IPS-NIHi7 (cell line): Measurements from ENCODE around the gene SEC24C.
"Not testable (repeated sequence)": the region's sequence is repeated elsewhere in the genome, so short reads cannot be mapped to it uniquely, and the experiment has no call there.

ENCODE experiments used
- DNase-seq: peaks from one replicate; pipeline ENCODE4 v3.0.0; 2012; ENCODE audit warnings: mixed read lengths; ENCODE audit errors: extremely low spot score

SEC24C gene

DNA sequence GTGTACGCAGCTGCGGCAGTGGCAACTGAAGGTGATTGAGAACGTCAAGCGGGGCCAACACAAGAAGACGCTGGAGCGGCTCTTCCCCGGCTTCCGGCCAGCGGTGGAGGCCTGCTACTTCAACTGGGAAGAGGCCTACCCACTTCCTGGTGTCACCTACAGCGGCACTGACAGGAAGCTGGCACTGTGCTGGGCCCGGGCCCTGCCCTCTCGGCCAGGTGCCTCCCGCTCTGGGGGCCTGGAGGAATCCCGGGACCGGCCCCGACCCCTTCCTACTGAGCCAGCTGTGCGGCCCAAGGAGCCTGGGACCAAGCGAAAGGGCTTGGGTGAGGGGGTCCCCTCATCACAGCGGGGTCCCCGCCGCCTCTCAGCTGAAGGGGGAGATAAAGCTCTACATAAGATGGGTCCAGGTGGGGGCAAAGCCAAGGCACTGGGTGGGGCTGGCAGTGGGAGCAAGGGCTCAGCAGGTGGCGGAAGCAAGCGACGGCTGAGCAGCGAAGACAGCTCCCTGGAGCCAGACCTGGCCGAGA lies 47.8 kb downstream of the SEC24C start:
- DNase-seq: no peak

- no peak for DNase-seq
These were observed 49.3 kb downstream of the SEC24C start for GRCh38 chr10:73793456-73793855.

DNA sequence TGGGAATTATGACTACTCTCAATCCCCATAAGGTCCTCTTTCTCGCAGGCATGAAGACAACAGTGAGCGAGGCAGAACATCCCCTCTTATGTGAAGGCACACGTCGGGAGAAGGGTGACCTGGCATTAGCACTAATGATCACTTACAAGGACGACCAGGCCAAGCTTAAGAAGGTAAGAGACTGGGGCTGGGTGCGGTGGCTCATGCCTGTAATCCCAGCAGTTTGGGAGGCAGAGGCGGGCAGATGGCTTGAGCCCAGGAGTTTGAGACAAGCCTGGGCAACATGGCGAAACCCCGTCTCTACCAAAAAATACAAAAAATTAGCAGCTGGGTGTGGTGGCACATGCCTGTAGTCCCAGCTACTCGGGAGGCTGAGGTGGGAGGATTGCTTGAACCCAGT lies 51.3 kb downstream of the SEC24C start:
- DNase-seq: not testable (repeated sequence)

- DNase-seq: not testable (repeated sequence)
These were observed 51.9 kb downstream of the SEC24C start for GRCh38 chr10:73796035-73796434.

- no peak for DNase-seq
These were observed 52.6 kb downstream of the SEC24C start for GRCh38 chr10:73796766-73797165.

- no peak for DNase-seq
These were observed 53.3 kb downstream of the SEC24C start for GRCh38 chr10:73797324-73798025.

DNA sequence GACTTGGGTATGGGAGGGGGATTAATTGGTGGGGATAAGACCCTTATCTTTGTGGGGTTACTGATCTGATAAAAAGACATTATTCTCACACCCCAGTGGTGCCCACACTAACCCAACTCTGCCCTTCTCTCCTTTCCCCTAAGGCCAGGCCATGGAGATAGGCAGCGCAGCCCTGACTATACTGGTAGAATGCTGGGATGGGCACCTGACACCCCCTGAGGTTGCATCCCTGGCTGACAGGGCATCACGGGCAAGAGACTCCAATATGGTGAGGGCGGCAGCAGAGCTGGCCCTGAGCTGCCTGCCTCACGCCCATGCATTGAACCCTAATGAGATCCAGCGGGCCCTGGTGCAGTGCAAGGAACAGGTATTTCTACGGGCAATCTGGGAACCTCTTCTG lies 53.9 kb downstream of the SEC24C start:
- DNase-seq: no peak

- DNase-seq: no peak
These were observed 54.9 kb downstream of the SEC24C start for GRCh38 chr10:73798927-73799560.

DNA sequence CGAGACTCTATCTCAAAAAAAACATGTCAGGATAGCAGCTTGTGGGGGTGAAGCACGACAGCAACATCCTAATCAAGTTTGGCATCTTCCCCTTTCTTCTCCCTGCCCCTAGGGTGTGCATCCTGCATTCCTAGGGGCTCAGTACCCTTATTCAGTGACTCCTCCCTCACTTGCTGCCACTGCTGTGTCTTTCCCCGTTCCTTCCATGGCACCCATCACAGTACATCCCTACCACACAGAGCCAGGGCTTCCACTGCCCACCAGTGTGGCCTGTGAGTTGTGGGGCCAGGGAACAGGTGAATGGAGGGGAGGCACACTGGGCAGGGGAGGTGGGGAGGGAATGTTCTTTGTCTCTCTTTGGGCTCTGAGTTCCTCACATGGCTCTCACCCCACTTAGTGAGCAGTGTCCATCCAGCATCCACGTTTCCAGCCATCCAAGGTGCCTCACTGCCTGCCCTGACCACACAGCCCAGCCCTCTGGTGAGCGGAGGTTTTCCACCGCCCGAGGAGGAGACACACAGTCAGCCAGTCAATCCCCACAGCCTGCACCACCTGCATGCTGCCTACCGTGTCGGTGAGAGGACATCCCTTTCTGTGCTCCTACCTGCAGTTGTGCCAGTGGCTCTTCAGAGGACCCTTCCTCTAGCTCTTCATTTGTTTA lies 55.9 kb downstream of the SEC24C start:
- DNase-seq: no peak

DNA sequence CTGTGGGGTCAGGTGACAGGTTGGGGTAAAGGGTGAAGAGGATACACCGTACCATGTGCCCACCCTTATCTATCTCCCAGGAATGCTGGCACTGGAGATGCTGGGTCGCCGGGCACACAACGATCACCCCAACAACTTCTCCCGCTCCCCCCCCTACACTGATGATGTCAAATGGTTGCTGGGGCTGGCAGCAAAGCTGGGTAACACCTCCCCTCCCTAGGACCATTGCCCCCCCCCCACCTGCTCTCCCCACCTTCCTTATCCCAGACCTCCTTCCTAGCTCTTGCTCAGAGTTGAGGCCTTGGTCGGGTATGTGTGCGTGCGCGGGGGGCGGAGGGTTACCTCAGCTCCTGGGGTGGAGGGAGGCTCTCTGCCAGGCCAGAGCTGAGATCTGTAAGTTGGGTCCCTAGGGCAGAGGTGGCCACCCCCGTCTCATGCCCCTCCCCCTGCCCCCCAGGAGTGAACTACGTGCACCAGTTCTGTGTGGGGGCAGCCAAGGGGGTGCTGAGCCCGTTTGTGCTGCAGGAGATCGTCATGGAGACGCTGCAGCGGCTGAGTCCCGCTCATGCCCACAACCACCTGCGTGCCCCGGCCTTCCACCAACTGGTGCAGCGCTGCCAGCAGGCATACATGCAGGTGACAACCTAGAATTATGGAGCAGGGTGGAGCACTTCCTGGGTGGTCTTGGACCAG lies 56.5 kb downstream of the SEC24C start:
- no peak for DNase-seq

GRCh38 chr10:73801253-73801590 lies 57.0 kb downstream of the SEC24C start:
- DNase-seq: no peak

- no peak for DNase-seq
These were observed 58.3 kb downstream of the SEC24C start for GRCh38 chr10:73802276-73802991.

- no peak for DNase-seq
These were observed 59.6 kb downstream of the SEC24C start for GRCh38 chr10:73803680-73804286.

GRCh38 chr10:73806176-73806950 lies 62.2 kb downstream of the SEC24C start:
- no peak for DNase-seq

- DNase-seq: no peak
These were observed 63.3 kb downstream of the SEC24C start for GRCh38 chr10:73807471-73807870.

DNA sequence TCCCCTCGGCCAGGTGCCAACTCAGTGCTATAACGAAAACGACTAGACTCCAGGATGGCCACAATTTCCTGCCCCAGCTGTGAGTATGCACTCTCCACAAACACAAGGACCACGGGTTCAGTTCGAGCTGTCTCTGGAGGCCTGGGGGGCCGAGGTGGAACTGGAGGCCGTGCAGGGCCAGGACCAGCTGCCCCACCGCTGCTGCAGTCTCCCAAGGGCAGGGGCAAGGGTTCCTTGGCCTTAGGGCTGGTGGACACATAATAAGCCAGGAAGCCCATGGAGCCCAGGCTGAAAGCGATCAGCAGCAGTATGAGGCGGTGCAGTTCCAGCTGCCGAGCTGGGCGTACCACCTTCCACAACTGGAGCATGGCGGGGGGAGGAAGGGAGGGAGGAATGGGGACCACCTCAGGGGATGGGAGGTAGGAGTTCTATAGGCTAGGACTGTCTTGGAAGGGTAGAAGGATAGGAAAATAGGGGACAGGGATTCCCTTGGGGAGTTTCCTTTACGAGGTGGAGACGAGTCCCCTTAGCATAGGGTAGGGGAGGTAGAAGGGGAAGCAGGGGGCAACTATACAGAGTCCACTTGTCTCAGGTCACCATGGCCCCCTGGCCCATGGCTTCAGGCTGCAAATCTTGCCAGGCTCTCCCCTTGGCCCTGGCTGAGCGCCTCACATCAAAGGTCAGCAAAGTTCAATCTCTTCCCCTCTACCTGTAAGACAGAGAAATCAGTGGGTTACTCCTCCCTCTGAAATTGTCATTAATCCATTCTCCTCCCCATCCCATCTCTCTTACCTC lies 64.0 kb downstream of the SEC24C start:
- DNase-seq: no peak

DNA sequence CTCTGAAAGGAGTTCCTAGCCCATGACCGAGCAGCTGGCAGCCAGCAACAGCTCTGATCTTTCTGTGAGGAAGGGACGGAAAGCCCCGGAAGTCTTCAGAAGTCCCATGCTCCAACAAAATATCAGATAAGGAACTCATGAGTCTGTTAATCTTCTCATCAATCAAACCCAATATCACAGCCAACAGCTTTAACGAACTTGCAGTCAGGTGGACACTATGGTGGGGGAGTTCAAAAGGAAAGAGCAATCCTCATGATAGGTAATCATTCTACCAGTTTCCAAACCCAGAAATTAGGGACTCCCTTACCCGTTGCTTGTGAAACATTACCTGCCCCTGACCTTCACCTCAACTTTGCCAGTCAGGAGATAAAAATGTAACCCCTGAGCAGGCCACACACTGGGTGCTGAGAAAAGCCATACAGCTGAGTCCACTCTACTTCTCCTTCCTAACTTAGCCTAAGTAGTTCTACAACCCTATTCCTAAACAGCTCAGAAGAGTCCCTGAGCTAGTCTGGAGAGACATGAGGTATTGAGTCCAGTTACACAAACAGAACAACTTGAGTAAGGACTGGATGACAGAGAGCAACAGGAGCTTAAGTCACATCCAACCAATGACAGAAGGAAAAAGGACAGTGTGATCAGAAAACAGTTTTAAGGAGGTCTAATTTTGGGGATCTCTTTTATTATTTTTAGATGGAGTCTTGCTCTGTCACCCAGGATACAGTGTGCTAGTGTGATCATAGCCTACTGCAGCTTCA lies 65.1 kb downstream of the SEC24C start:
- DNase-seq: no peak

DNA sequence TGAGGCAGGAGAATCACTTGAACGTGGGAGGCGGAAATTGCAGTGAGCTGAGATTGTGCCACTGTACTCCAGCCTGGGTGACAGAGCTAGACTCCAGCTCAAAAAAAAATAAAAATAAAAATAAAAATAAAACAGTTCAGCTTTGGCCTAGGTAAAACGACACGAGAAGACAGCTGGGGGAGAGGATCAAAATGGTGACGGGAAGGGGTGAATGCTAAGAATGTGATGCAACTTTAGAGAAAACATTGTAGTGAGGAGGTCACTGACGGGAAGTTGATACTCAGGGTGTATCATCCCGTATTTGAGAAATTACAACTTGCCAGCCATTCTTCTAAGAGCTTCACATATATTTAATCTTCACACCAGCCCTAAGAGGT lies 66.2 kb downstream of the SEC24C start:
- DNase-seq: no peak
